CD4-positive, alpha-beta memory T cell (primary cell): ENCODE measurements around the gene PLIN4. TPM values are rescaled to one million over a fixed set of nuclear protein-coding genes. Genes with fewer than 3 reads are reported as not detected.

Experiments used
- CTCF ChIA-PET: fragments of 350-600 bp; sonication (Branson Sonifier 250); formaldehyde crosslinking; loops from one replicate; lab custom pipeline; 2021; ENCODE audit warnings: inconsistent platforms; ENCODE audit not compliant: partially characterized antibody; lab: Charles Lee
- POLR2A ChIA-PET: fragments of 350-600 bp; sonication (Branson Sonifier 250); formaldehyde crosslinking; loops from one replicate; lab custom pipeline; 2021; ENCODE audit not compliant: partially characterized antibody; lab: Charles Lee
- DNase-seq, 5 donors: peaks; one replicate each; pipeline versions ENCODE4 v3.0.0 to v3.0.0-alpha.2; 2020 to 2022; ENCODE audit warnings: mixed read lengths in 1 of 5
- H3K27ac ChIP-seq: one replicate; pipeline ENCODE4 v1.7.0; 2013; ENCODE audit warnings: low read depth, low read length
- H3K27me3 ChIP-seq: 2 replicates; pipeline ENCODE4 v1.7.0; 2013; ENCODE audit warnings: mild to moderate bottlenecking, low read length, moderate library complexity; ENCODE audit not compliant: insufficient read depth
- H3K36me3 ChIP-seq: 2 replicates; pipeline ENCODE4 v1.7.0; 2013; ENCODE audit warnings: mild to moderate bottlenecking, low read length, moderate library complexity; ENCODE audit not compliant: insufficient read depth
- H3K4me1 ChIP-seq: 2 replicates; pipeline ENCODE4 v1.7.0; 2013; ENCODE audit warnings: mild to moderate bottlenecking, low read length, moderate library complexity; ENCODE audit not compliant: insufficient read depth
- H3K4me3 ChIP-seq, 2 donors: one replicate each; pipeline ENCODE4 v1.7.0; 2013; ENCODE audit warnings: low read length in 2 of 2, mild to moderate bottlenecking in 1 of 2
- H3K9me3 ChIP-seq, 2 donors: one replicate each; pipeline ENCODE4 v1.7.0; 2013; ENCODE audit warnings: low read length in 2 of 2, control low read depth in 1 of 2; ENCODE audit not compliant: control insufficient read depth in 1 of 2
- H3K27ac Mint-ChIP-seq, 7 donors: one replicate each; pipeline ENCODE4 v1.8.0; 2020 to 2021; ENCODE audit warnings: mixed read lengths in 7 of 7, mild to moderate bottlenecking in 6 of 7, inconsistent platforms in 3 of 7, moderate library complexity in 3 of 7
- H3K27me3 Mint-ChIP-seq, 2 donors: one replicate each; pipeline ENCODE4 v1.8.0; 2020 to 2021; ENCODE audit warnings: mixed read lengths in 2 of 2
- H3K36me3 Mint-ChIP-seq, 2 donors: one replicate each; pipeline ENCODE4 v1.8.0; 2020 to 2021; ENCODE audit warnings: mixed read lengths in 2 of 2, inconsistent platforms in 1 of 2, mild to moderate bottlenecking in 1 of 2
- H3K4me1 Mint-ChIP-seq, 4 donors: one replicate each; pipeline ENCODE4 v1.8.0; 2020 to 2021; ENCODE audit warnings: mixed read lengths in 4 of 4, mild to moderate bottlenecking in 1 of 4
- H3K4me3 Mint-ChIP-seq, 8 donors: one replicate each; pipeline ENCODE4 v1.8.0; 2020 to 2021; ENCODE audit warnings: mixed read lengths in 8 of 8, mild to moderate bottlenecking in 7 of 8, moderate library complexity in 6 of 8, inconsistent platforms in 3 of 8
- H3K9me3 Mint-ChIP-seq, 8 donors: one replicate each; pipeline ENCODE4 v1.8.0; 2020 to 2021; ENCODE audit warnings: mixed read lengths in 8 of 8, mild to moderate bottlenecking in 5 of 8, inconsistent platforms in 3 of 8, moderate library complexity in 1 of 8
- intact Hi-C: fragments of 100-400 bp; cut with micrococcal nuclease; formaldehyde crosslinking; loops from one replicate; pipeline ENCODE4 v1.15.1; 2023
- polyA plus RNA-seq, 2 donors: library from polyadenylated mRNA; unstranded; fragments of 300-500 nt; fragmentation: Illumina TruSeq; gene quantifications; one replicate each; pipeline ENCODE4 v1.2.3, GENCODE V29; 2021
- total RNA-seq, 2 experiments: library from RNA; stranded (reverse); gene quantifications; one replicate each; pipeline ENCODE4 v1.2.3, GENCODE V29; 2021

Gene PLIN4
- total and polyA plus RNA-seq, 4 experiments from 2014 or later = 0.14 to 0.22 (median 0.17) TPM; not detected in 1

- no peak for DNase-seq
- Histone ChIP-seq H3K9me3 (no peaks in the 10 kb centered on the region), H3K4me3 (no peak overlapping the region), H3K4me1 (no peaks in the 10 kb centered on the region), H3K27ac (no peak overlapping the region), H3K36me3 (no peaks in the 10 kb centered on the region), H3K27me3 (no peaks in the 10 kb centered on the region)
- intact Hi-C loops = no loop called here
- Mint-ChIP-seq H3K9me3 (peaks cover 0 to 2% (median 0%) of the 10 kb centered on the region in 8 donors), H3K36me3 (no peaks in the 10 kb centered on the region), H3K27me3 (peaks cover 6 to 7% of the 10 kb centered on the region in 2 donors), H3K4me3 (no peak overlapping the region), H3K4me1 (no peaks in the 10 kb centered on the region), H3K27ac (no peak overlapping the region)
- ChIA-PET CTCF (no interaction called here), POLR2A (no interaction called here)
Observed at GRCh38 chr19:4517451-4518057, 732 bp downstream of the PLIN4 start.

GRCh38 chr19:4516939-4517300 lies 1.4 kb downstream of the PLIN4 start:
- no peaks in the 10 kb centered on the region for H3K4me1 Mint-ChIP-seq
- ChIA-PET CTCF (no interaction called here), POLR2A (no interaction called here)
- Histone ChIP-seq H3K27ac (no peak overlapping the region), H3K4me3 (no peak overlapping the region), H3K27me3 (no peaks in the 10 kb centered on the region), H3K4me1 (no peaks in the 10 kb centered on the region), H3K36me3 (no peaks in the 10 kb centered on the region), H3K9me3 (no peaks in the 10 kb centered on the region)
- H3K9me3 Mint-ChIP-seq = peaks cover 0 to 2% (median 0%) of the 10 kb centered on the region in 8 donors
- DNase-seq = no peak
- H3K4me3 Mint-ChIP-seq = no peak overlapping the region
- no peaks in the 10 kb centered on the region for H3K36me3 Mint-ChIP-seq
- peaks cover 6 to 7% of the 10 kb centered on the region in 2 donors for H3K27me3 Mint-ChIP-seq
- intact Hi-C loops = no loop called here
- no peak overlapping the region for H3K27ac Mint-ChIP-seq

- Histone ChIP-seq H3K27ac (no peak overlapping the region), H3K4me3 (no peak overlapping the region), H3K36me3 (no peaks in the 10 kb centered on the region), H3K9me3 (no peaks in the 10 kb centered on the region), H3K4me1 (no peaks in the 10 kb centered on the region), H3K27me3 (no peaks in the 10 kb centered on the region)
- CTCF ChIA-PET = interaction anchor here (0.6 kb wide), 1 partner anchor 1268 kb away, joined by 3 read pairs; no protein-coding TSS in a partner anchor
- no peaks in the 10 kb centered on the region for H3K4me1 Mint-ChIP-seq
- no peak overlapping the region for H3K27ac Mint-ChIP-seq
- no peaks in the 10 kb centered on the region for H3K36me3 Mint-ChIP-seq
- peaks cover 4 to 6% of the 10 kb centered on the region in 2 donors for H3K27me3 Mint-ChIP-seq
- intact Hi-C loops = no loop called here
- DNase-seq = no peak
- H3K4me3 Mint-ChIP-seq = no peak overlapping the region
- no peaks in the 10 kb centered on the region for H3K9me3 Mint-ChIP-seq
- POLR2A ChIA-PET = no interaction called here
Observed at GRCh38 chr19:4516199-4516938, 1.9 kb downstream of the PLIN4 start.

GRCh38 chr19:4515732-4516131 lies 2.6 kb downstream of the PLIN4 start:
- intact Hi-C loops = no loop called here
- Mint-ChIP-seq H3K36me3 (no peaks in the 10 kb centered on the region), H3K27me3 (peaks cover 0 to 4% of the 10 kb centered on the region in 2 donors), H3K4me1 (no peaks in the 10 kb centered on the region), H3K4me3 (no peak overlapping the region), H3K9me3 (no peaks in the 10 kb centered on the region), H3K27ac (no peak overlapping the region)
- ChIA-PET POLR2A (no interaction called here), CTCF (no interaction called here)
- Histone ChIP-seq H3K4me1 (no peaks in the 10 kb centered on the region), H3K4me3 (no peak overlapping the region), H3K36me3 (no peaks in the 10 kb centered on the region), H3K27ac (no peak overlapping the region), H3K9me3 (no peaks in the 10 kb centered on the region), H3K27me3 (no peaks in the 10 kb centered on the region)
- no peak for DNase-seq

- no peak overlapping the region for H3K4me3 ChIP-seq
- H3K9me3 Mint-ChIP-seq = no peaks in the 10 kb centered on the region
- H3K36me3 ChIP-seq = no peaks in the 10 kb centered on the region
- no peaks in the 10 kb centered on the region for H3K9me3 ChIP-seq
- no peaks in the 10 kb centered on the region for H3K27me3 Mint-ChIP-seq
- no peaks in the 10 kb centered on the region for H3K36me3 Mint-ChIP-seq
- H3K27ac Mint-ChIP-seq = no peak overlapping the region
- H3K27ac ChIP-seq = no peak overlapping the region
- no peaks in the 10 kb centered on the region for H3K4me1 ChIP-seq
- CTCF ChIA-PET = interaction anchor here (1.0 kb wide), 1 partner anchor 12 kb away, joined by 3 read pairs; no protein-coding TSS in a partner anchor
- H3K4me3 Mint-ChIP-seq = no peak overlapping the region
- intact Hi-C loops = no loop called here
- no peaks in the 10 kb centered on the region for H3K4me1 Mint-ChIP-seq
- POLR2A ChIA-PET = no interaction called here
- no peak for DNase-seq
- no peaks in the 10 kb centered on the region for H3K27me3 ChIP-seq
Observed at GRCh38 chr19:4513248-4513647, 5.0 kb downstream of the PLIN4 start.

GRCh38 chr19:4512070-4512469 lies 6.2 kb downstream of the PLIN4 start:
- Histone ChIP-seq H3K27me3 (no peaks in the 10 kb centered on the region), H3K36me3 (no peaks in the 10 kb centered on the region), H3K27ac (no peak overlapping the region), H3K4me3 (no peak overlapping the region), H3K9me3 (no peaks in the 10 kb centered on the region), H3K4me1 (no peaks in the 10 kb centered on the region)
- Mint-ChIP-seq H3K4me3 (no peak overlapping the region), H3K36me3 (no peaks in the 10 kb centered on the region), H3K27ac (no peak overlapping the region), H3K4me1 (no peaks in the 10 kb centered on the region), H3K9me3 (peaks cover 0 to 2% (median 0%) of the 10 kb centered on the region in 8 donors), H3K27me3 (no peaks in the 10 kb centered on the region)
- intact Hi-C loops = no loop called here
- ChIA-PET POLR2A (no interaction called here), CTCF (no interaction called here)
- no peak for DNase-seq

- no peaks in the 10 kb centered on the region for H3K4me1 Mint-ChIP-seq
- DNase-seq = no peak
- H3K9me3 Mint-ChIP-seq = peaks cover 0 to 2% (median 0%) of the 10 kb centered on the region in 8 donors
- POLR2A ChIA-PET = no interaction called here
- no peaks in the 10 kb centered on the region for H3K27me3 Mint-ChIP-seq
- no peak overlapping the region for H3K4me3 Mint-ChIP-seq
- H3K27ac Mint-ChIP-seq = no peak overlapping the region
- no peaks in the 10 kb centered on the region for H3K36me3 Mint-ChIP-seq
- Histone ChIP-seq H3K27me3 (no peaks in the 10 kb centered on the region), H3K36me3 (no peaks in the 10 kb centered on the region), H3K27ac (no peak overlapping the region), H3K9me3 (no peaks in the 10 kb centered on the region), H3K4me1 (no peaks in the 10 kb centered on the region), H3K4me3 (no peak overlapping the region)
- intact Hi-C loops = no loop called here
- CTCF ChIA-PET = no interaction called here
Observed at GRCh38 chr19:4511300-4512054, 6.8 kb downstream of the PLIN4 start.
